Astrocyte (in vitro differentiated cells and primary cell): ENCODE results near the gene SLC7A6OS. TPM values are rescaled to one million over a fixed set of nuclear protein-coding genes. Genes with fewer than 3 reads are reported as not detected.

Source experiments
- DNase-seq: peaks from one replicate; pipeline ENCODE4 v3.0.0-alpha.2; 2010; ENCODE audit warnings: low read depth
- FAIRE-seq: peaks from 2 replicates; lab custom pipeline; 2011; peaks lifted over from hg19 to GRCh38; lab: Jason Lieb, UNC
- H2AFZ ChIP-seq: 2 replicates; pipeline ENCODE4 v1.6.0; 2012; ENCODE audit warnings: low read depth, low read length, inconsistent platforms
- H3K27ac ChIP-seq: 2 replicates; pipeline ENCODE4 v1.5.1; 2011; ENCODE audit warnings: low read depth, low read length, inconsistent platforms
- H3K27me3 ChIP-seq: 2 replicates; pipeline ENCODE4 v1.6.0; 2011; ENCODE audit warnings: low read length, inconsistent platforms; ENCODE audit not compliant: insufficient read depth
- H3K36me3 ChIP-seq: 2 replicates; pipeline ENCODE4 v1.5.1; 2011; ENCODE audit warnings: low read length, inconsistent platforms; ENCODE audit not compliant: insufficient read depth
- H3K4me1 ChIP-seq: 2 replicates; pipeline ENCODE4 v1.5.1; 2011; ENCODE audit warnings: low read length, inconsistent platforms; ENCODE audit not compliant: insufficient read depth
- H3K4me2 ChIP-seq: 2 replicates; pipeline ENCODE4 v1.6.0; 2012; ENCODE audit warnings: low read length, inconsistent platforms
- H3K4me3 ChIP-seq: 2 replicates; pipeline ENCODE4 v1.5.1; 2011; ENCODE audit warnings: low read depth, mild to moderate bottlenecking, low read length, inconsistent platforms; ENCODE audit not compliant: insufficient read depth
- H3K79me2 ChIP-seq: 2 replicates; pipeline ENCODE4 v1.6.0; 2012; ENCODE audit warnings: mild to moderate bottlenecking, low read length, inconsistent platforms; ENCODE audit not compliant: insufficient read depth
- H3K9ac ChIP-seq: 2 replicates; pipeline ENCODE4 v1.6.0; 2012; ENCODE audit warnings: mild to moderate bottlenecking, low read length, inconsistent platforms
- H3K9me3 ChIP-seq: 2 replicates; pipeline ENCODE4 v1.5.1; 2012; ENCODE audit warnings: low read depth, mild to moderate bottlenecking, low read length, inconsistent platforms; ENCODE audit not compliant: insufficient read depth
- H4K20me1 ChIP-seq: 2 replicates; pipeline ENCODE4 v1.6.0; 2012; ENCODE audit warnings: low read length, inconsistent platforms; ENCODE audit not compliant: insufficient read depth
- H3K27ac Mint-ChIP-seq: one replicate; pipeline ENCODE4 v1.8.0; 2021; ENCODE audit warnings: mild to moderate bottlenecking, mixed read lengths; ENCODE audit not compliant: unreplicated experiment
- H3K27me3 Mint-ChIP-seq: one replicate; pipeline ENCODE4 v1.8.0; 2021; ENCODE audit warnings: low read depth, mixed read lengths; ENCODE audit not compliant: unreplicated experiment
- H3K36me3 Mint-ChIP-seq: one replicate; pipeline ENCODE4 v1.8.0; 2021; ENCODE audit warnings: low read depth, mixed read lengths; ENCODE audit not compliant: unreplicated experiment
- H3K4me1 Mint-ChIP-seq: one replicate; pipeline ENCODE4 v1.8.0; 2021; ENCODE audit warnings: low read depth, mixed read lengths; ENCODE audit not compliant: unreplicated experiment
- H3K4me3 Mint-ChIP-seq: one replicate; pipeline ENCODE4 v1.8.0; 2021; ENCODE audit warnings: mild to moderate bottlenecking, moderate library complexity, mixed read lengths; ENCODE audit not compliant: unreplicated experiment
- H3K9me3 Mint-ChIP-seq: one replicate; pipeline ENCODE4 v1.8.0; 2021; ENCODE audit warnings: mild to moderate bottlenecking, mixed read lengths; ENCODE audit not compliant: unreplicated experiment
- CTCF ChIP-seq: IDR thresholded peaks from 2 replicates; pipeline ENCODE4 v1.5.1; 2011; ENCODE audit warnings: low read depth, mild to moderate bottlenecking, inconsistent platforms, low read length, moderate library complexity; ENCODE audit not compliant: insufficient read depth
- EZH2 ChIP-seq: IDR thresholded peaks from 2 replicates; pipeline ENCODE4 v1.6.1; 2012; ENCODE audit warnings: mild to moderate bottlenecking, low read length, inconsistent platforms; ENCODE audit not compliant: insufficient read depth
- total RNA-seq: library from RNA; stranded (reverse); gene quantifications from 2 replicates; pipeline ENCODE4 v1.2.1, GENCODE V29; 2021

SLC7A6OS gene
- total RNA-seq, 1 donor from 2014 or later, result 16.7 TPM

GRCh38 chr16:68283346-68283745 lies 27.4 kb downstream of the SLC7A6OS start:
- Histone ChIP-seq H3K4me2 (no peak overlapping the region), H3K27me3 (no peaks in the 10 kb centered on the region), H3K27ac (no peak overlapping the region), H3K9ac (no peak overlapping the region), H4K20me1 (peaks cover 77% of the 10 kb centered on the region), H3K4me3 (no peak overlapping the region), H3K79me2 (peaks cover 74% of the 10 kb centered on the region), H3K36me3 (peaks cover 24% of the 10 kb centered on the region), H3K9me3 (no peaks in the 10 kb centered on the region), H2AFZ (no peak overlapping the region), H3K4me1 (peaks cover 9% of the 10 kb centered on the region)
- H3K4me3 Mint-ChIP-seq, result no peak overlapping the region
- peaks cover 11% of the 10 kb centered on the region for H3K4me1 Mint-ChIP-seq
- H3K27ac Mint-ChIP-seq, result no peak overlapping the region
- FAIRE-seq, result no peak
- H3K27me3 Mint-ChIP-seq, result no peaks in the 10 kb centered on the region
- DNase-seq, result no peak
- no peaks in the 10 kb centered on the region for H3K9me3 Mint-ChIP-seq
- H3K36me3 Mint-ChIP-seq, result peaks cover 29% of the 10 kb centered on the region
- TF ChIP-seq EZH2 (no peak), CTCF (no peak)

- H3K4me1 ChIP-seq, result no peaks in the 10 kb centered on the region
- no peaks in the 10 kb centered on the region for H3K9me3 Mint-ChIP-seq
- no peak overlapping the region for H3K4me2 ChIP-seq
- DNase-seq (no peak), FAIRE-seq (no peak)
- H3K79me2 ChIP-seq, result peaks cover 66% of the 10 kb centered on the region
- no peak overlapping the region for H3K27ac Mint-ChIP-seq
- peaks cover 64% of the 10 kb centered on the region for H4K20me1 ChIP-seq
- no peak overlapping the region for H3K9ac ChIP-seq
- H3K4me3 ChIP-seq, result no peak overlapping the region
- peaks cover 2% of the 10 kb centered on the region for H3K4me1 Mint-ChIP-seq
- no peak overlapping the region for H2AFZ ChIP-seq
- no peak overlapping the region for H3K27ac ChIP-seq
- no peak overlapping the region for H3K4me3 Mint-ChIP-seq
- peaks cover 16% of the 10 kb centered on the region for H3K36me3 ChIP-seq
- H3K27me3 ChIP-seq, result no peaks in the 10 kb centered on the region
- no peaks in the 10 kb centered on the region for H3K9me3 ChIP-seq
- H3K27me3 Mint-ChIP-seq, result no peaks in the 10 kb centered on the region
- TF ChIP-seq CTCF, result no peak
- no peak for TF ChIP-seq EZH2
- peaks cover 21% of the 10 kb centered on the region for H3K36me3 Mint-ChIP-seq
Measured at GRCh38 chr16:68282064-68282452, 28.7 kb downstream of the SLC7A6OS start.

- DNase-seq (no peak), FAIRE-seq (no peak)
- H3K36me3 ChIP-seq, result peaks cover 14% of the 10 kb centered on the region
- no peak overlapping the region for H3K4me2 ChIP-seq
- Mint-ChIP-seq H3K4me1 (peaks cover 2% of the 10 kb centered on the region), H3K27ac (no peak overlapping the region), H3K9me3 (no peaks in the 10 kb centered on the region), H3K4me3 (peak overlapping the region; percentile 27), H3K36me3 (peaks cover 21% of the 10 kb centered on the region), H3K27me3 (no peaks in the 10 kb centered on the region)
- H3K4me3 ChIP-seq, result no peak overlapping the region
- H2AFZ ChIP-seq, result no peak overlapping the region
- peaks cover 60% of the 10 kb centered on the region for H3K79me2 ChIP-seq
- H3K27ac ChIP-seq, result no peak overlapping the region
- H3K27me3 ChIP-seq, result no peaks in the 10 kb centered on the region
- H4K20me1 ChIP-seq, result peaks cover 59% of the 10 kb centered on the region
- H3K9me3 ChIP-seq, result no peaks in the 10 kb centered on the region
- no peak for TF ChIP-seq EZH2
- TF ChIP-seq CTCF, result no peak
- no peak overlapping the region for H3K9ac ChIP-seq
- H3K4me1 ChIP-seq, result no peaks in the 10 kb centered on the region
Measured at GRCh38 chr16:68281368-68282063, 29.2 kb downstream of the SLC7A6OS start.
